Left ventricle myocardium superior (tissue), 1 donor: ENCODE results near the gene SERINC5. TPM values are rescaled to one million over a fixed set of nuclear protein-coding genes. Genes with fewer than 3 reads are reported as not detected.

Experiments used
- ATAC-seq: fragments of 200-7000 bp; cut with Tn5 transposase; one replicate; pipeline ENCODE4 v1.9.1; 2020; ENCODE audit warnings: mild to moderate bottlenecking, moderate library complexity
- DNase-seq: peaks from one replicate; pipeline ENCODE4 v3.0.0-alpha.2; 2020
- intact Hi-C: fragments of 100-400 bp; cut with micrococcal nuclease; formaldehyde crosslinking; loops from one replicate; pipeline ENCODE4 v1.11.0; 2022
- total RNA-seq: library from RNA; stranded (reverse); fragmentation: NEBNext Ultra II Directional; extraction: Animal tissue kit (Norgen Biotek cat#: 25700); gene quantifications from one replicate; pipeline ENCODE4 v1.2.1, GENCODE V29; 2021
- donor health status: DM: no; HTN: yes; CAD: no; lungs with severe emphysema.

SERINC5 gene
- total RNA-seq, 1 donor from 2014 or later = 13.7 TPM

GRCh38 chr5:80231693-80232092 is 24.2 kb downstream of the SERINC5 start:
- ATAC-seq = no peak
- DNase-seq = no peak
- intact Hi-C loops = no loop called here

- ATAC-seq (no peak), DNase-seq (no peak)
- intact Hi-C loops = no loop called here
Observed at GRCh38 chr5:80231243-80231642, 24.6 kb downstream of the SERINC5 start.

GRCh38 chr5:80230269-80230992 is 25.4 kb downstream of the SERINC5 start:
- DNase-seq = no peak
- ATAC-seq = no peak
- intact Hi-C loops = no loop called here

- ATAC-seq (no peak), DNase-seq (no peak)
- intact Hi-C loops = no loop called here
Observed at GRCh38 chr5:80229902-80230255, 26.0 kb downstream of the SERINC5 start.

GRCh38 chr5:80227979-80228596 is 27.8 kb downstream of the SERINC5 start:
- DNase-seq (no peak), ATAC-seq (no peak)
- intact Hi-C loops = no loop called here

GRCh38 chr5:80225934-80226326 is 29.9 kb downstream of the SERINC5 start:
- ATAC-seq (no peak), DNase-seq (no peak)
- intact Hi-C loops = no loop called here

GRCh38 chr5:80225189-80225933 is 30.5 kb downstream of the SERINC5 start:
- ATAC-seq (no peak), DNase-seq (no peak)
- intact Hi-C loops = no loop called here

GRCh38 chr5:80223561-80223960 is 32.3 kb downstream of the SERINC5 start:
- DNase-seq (no peak), ATAC-seq (no peak)
- intact Hi-C loops = no loop called here

- no peak for ATAC-seq
- DNase-seq = no peak
- intact Hi-C loops = no loop called here
Observed at GRCh38 chr5:80220245-80220897, 35.5 kb downstream of the SERINC5 start.

- peak; percentile 6 for ATAC-seq
- intact Hi-C loops = no loop called here
- DNase-seq = no peak
Observed at GRCh38 chr5:80219391-80219790, 36.5 kb downstream of the SERINC5 start.

- intact Hi-C loops = no loop called here
- ATAC-seq (no peak), DNase-seq (no peak)
Observed at GRCh38 chr5:80217667-80218066, 38.2 kb downstream of the SERINC5 start.

GRCh38 chr5:80216753-80217596 is 38.9 kb downstream of the SERINC5 start:
- ATAC-seq (peak; percentile 94), DNase-seq (peak; percentile 84)
- intact Hi-C loops = no loop called here

- ATAC-seq (peak; percentile 3), DNase-seq (no peak)
- intact Hi-C loops = no loop called here
Observed at GRCh38 chr5:80216096-80216495, 39.8 kb downstream of the SERINC5 start.

GRCh38 chr5:80215523-80215922 is 40.3 kb downstream of the SERINC5 start:
- DNase-seq (no peak), ATAC-seq (no peak)
- intact Hi-C loops = no loop called here

- ATAC-seq = no peak
- intact Hi-C loops = no loop called here
- DNase-seq = no peak
Observed at GRCh38 chr5:80213466-80213865, 42.4 kb downstream of the SERINC5 start.

- intact Hi-C loops = no loop called here
- DNase-seq (no peak), ATAC-seq (no peak)
Observed at GRCh38 chr5:80212171-80212667, 43.6 kb downstream of the SERINC5 start.

GRCh38 chr5:80211327-80211726 is 44.5 kb downstream of the SERINC5 start:
- intact Hi-C loops = no loop called here

GRCh38 chr5:80210014-80210413 is 45.8 kb downstream of the SERINC5 start:
- DNase-seq (no peak), ATAC-seq (no peak)
- intact Hi-C loops = no loop called here

More at GRCh38 chr5:80211327-80211726, 44.5 kb downstream of the SERINC5 start:
- no peak for DNase-seq
- ATAC-seq = no peak

- DNase-seq (no peak), ATAC-seq (no peak)
- intact Hi-C loops = no loop called here
Observed at GRCh38 chr5:80208381-80208780, 47.5 kb downstream of the SERINC5 start.
